IPS-18a (cell line): Measurements from ENCODE around the gene SIMC1.

Source experiments
- H3K27ac ChIP-seq: one replicate; pipeline ENCODE4 v1.5.1; 2013; ENCODE audit warnings: low read length
- H3K27me3 ChIP-seq: one replicate; pipeline ENCODE4 v1.6.1; 2013; ENCODE audit warnings: mild to moderate bottlenecking, low read length; ENCODE audit not compliant: control insufficient read depth, insufficient read depth
- H3K36me3 ChIP-seq: one replicate; pipeline ENCODE4 v1.6.1; 2013; ENCODE audit warnings: low read depth, low read length; ENCODE audit not compliant: control insufficient read depth
- H3K4me1 ChIP-seq: one replicate; pipeline ENCODE4 v1.6.1; 2013; ENCODE audit warnings: low read depth, low read length; ENCODE audit not compliant: control insufficient read depth
- H3K4me3 ChIP-seq: one replicate; pipeline ENCODE4 v1.5.1; 2013; ENCODE audit warnings: low read length
- H3K9ac ChIP-seq: one replicate; pipeline ENCODE4 v1.6.1; 2013; ENCODE audit warnings: mild to moderate bottlenecking, low read length, moderate library complexity
- H3K9me3 ChIP-seq: one replicate; pipeline ENCODE4 v1.6.1; 2013; ENCODE audit warnings: low read depth, low read length; ENCODE audit not compliant: control insufficient read depth

The SIMC1 gene

DNA sequence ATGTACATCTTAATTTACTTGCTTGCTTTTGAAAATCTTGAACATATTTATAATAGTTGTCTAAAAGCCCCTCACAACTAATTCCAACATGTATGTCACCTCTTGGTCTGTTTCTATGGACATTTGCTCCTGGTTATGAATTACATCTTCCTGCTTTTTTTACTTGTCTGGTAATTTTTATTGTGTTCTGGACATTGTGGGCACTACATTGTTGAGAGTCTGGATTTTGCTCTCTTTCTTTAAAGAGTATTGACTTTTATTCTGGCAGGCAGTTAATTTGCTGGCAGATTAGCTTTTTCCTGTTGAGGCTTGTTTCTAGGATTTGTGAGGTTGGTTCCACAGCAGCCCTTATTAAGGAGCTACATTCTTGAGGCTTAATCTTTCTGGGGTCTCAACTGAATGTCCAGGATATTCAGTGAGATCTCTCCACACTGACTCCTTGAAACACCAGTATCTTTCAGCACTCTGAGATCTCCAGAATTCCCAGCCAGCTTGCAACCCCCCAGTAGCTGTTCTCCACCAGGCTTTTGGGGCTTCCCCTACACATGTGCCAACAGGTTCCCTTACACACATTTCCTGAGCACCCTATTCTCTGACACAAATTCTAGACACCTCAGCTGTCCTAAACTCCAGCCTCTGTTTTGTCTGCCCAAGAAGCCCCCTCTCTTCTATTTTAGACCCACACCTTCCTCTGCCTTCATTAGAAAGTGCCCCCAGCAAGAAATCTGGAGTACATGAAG is 96.0 kb downstream of the SIMC1 start:
- Histone ChIP-seq H3K9ac (no peak overlapping the region), H3K27ac (no peak overlapping the region), H3K4me1 (no peaks in the 10 kb centered on the region), H3K36me3 (peaks cover 20% of the 10 kb centered on the region), H3K27me3 (no peaks in the 10 kb centered on the region), H3K4me3 (no peak overlapping the region), H3K9me3 (no peaks in the 10 kb centered on the region)

DNA sequence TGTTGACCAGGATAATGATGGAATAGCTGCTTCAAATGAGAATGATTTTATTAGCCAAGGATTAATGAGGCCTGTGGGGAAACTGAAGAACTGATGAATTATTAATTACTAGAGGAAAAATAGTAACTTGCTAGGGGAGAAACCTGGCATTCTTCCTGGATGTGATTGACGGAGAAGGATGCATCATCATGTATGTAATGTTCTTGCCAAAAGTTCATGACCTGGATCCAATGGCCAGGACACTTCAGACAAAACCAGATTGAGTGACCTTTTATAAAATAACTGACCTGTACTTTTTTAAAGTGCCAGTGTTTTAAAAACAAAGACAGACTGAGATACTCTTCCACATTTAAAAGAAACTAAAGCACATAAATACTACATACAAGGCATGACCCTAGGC is 99.7 kb downstream of the SIMC1 start:
- H3K27ac ChIP-seq, result no peak overlapping the region
- H3K27me3 ChIP-seq, result no peaks in the 10 kb centered on the region
- H3K36me3 ChIP-seq, result peaks cover 20% of the 10 kb centered on the region
- no peaks in the 10 kb centered on the region for H3K4me1 ChIP-seq
- no peaks in the 10 kb centered on the region for H3K9me3 ChIP-seq
- H3K4me3 ChIP-seq, result no peak overlapping the region
- H3K9ac ChIP-seq, result no peak overlapping the region

DNA sequence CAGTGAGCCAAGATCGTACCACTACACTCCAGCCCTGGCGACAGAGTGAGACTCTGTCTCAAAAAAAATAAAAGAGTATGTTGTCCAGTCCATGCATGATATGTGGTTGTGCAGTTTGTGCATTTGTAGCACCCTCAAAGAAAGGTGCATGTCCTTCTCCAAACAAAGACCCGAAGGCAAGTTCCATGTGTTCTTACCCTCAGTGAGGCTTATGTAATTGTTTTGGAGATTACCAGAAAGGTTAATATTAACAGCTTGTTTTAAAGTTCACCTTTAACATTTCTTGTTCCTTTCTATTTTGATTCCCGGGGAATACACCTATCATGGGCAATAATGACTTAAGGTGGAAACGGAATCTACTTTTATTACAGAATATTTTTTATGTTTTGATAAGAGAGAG is 101.1 kb downstream of the SIMC1 start:
- Histone ChIP-seq H3K4me1 (no peaks in the 10 kb centered on the region), H3K36me3 (peaks cover 20% of the 10 kb centered on the region), H3K4me3 (no peak overlapping the region), H3K27me3 (no peaks in the 10 kb centered on the region), H3K9me3 (no peaks in the 10 kb centered on the region), H3K9ac (no peak overlapping the region), H3K27ac (no peak overlapping the region)

DNA sequence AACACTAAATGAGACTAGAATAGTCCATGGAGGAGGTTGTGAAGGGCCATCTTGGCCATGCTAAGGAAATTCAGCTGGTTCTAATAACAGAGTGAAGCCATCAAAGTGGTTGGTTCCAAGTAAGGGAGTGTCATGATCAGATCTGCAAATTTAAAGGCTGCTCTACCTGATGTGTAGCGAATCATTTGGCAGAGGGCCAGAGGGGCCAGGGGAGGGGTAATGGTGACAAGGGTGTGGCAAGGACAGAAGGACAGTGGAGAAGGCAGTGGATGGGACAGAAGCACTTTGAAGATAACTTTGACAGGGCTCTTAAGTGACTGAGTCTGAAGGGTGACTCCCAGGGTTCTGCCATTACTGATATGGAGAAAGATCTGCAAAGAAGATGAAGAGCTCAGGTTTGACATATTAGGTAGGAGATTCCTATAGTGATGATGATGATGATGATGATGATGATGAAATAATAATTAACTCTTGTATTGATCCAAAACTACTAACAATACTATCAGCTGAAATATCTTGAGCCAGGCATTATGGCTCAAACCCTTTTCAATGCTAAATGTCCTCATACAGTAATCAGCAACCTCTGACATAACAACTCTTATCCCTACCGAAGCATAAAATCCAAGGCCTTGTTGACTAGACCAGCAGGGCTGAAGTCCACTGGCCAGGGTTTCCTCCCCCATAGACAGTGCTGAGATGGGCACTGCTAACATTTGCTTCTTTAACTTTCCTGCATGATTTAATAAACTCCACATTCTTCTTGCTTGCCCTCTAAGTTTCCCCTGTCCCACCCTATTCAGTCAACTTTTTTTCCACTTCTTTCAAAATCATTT is 103.3 kb downstream of the SIMC1 start:
- H3K27ac ChIP-seq, result no peak overlapping the region

DNA sequence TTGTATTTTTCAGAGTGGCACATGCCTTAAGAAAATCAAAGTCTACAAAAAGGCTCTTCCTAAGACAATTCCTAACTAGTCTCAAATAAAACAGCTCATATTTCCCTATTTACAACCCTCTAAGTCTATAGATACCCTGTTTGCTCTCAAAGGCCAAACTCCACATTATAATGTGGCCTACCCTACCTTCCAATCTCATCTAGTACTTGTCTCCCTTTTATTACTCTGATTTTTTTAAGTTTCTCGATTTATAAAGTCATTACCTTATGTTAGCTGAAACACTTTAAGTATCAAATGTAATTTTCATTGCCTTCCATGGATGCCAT is 103.9 kb downstream of the SIMC1 start:
- H3K27ac ChIP-seq, result no peak overlapping the region
- no peaks in the 10 kb centered on the region for H3K27me3 ChIP-seq
- peaks cover 36% of the 10 kb centered on the region for H3K36me3 ChIP-seq
- no peaks in the 10 kb centered on the region for H3K4me1 ChIP-seq
- H3K4me3 ChIP-seq, result no peak overlapping the region
- H3K9ac ChIP-seq, result no peak overlapping the region
- H3K9me3 ChIP-seq, result no peaks in the 10 kb centered on the region

More for the DNA sequence above, 103.3 kb downstream of the SIMC1 start:
- no peaks in the 10 kb centered on the region for H3K4me1 ChIP-seq
- no peaks in the 10 kb centered on the region for H3K9me3 ChIP-seq
- peaks cover 36% of the 10 kb centered on the region for H3K36me3 ChIP-seq
- H3K9ac ChIP-seq, result no peak overlapping the region
- H3K4me3 ChIP-seq, result no peak overlapping the region
- no peaks in the 10 kb centered on the region for H3K27me3 ChIP-seq

DNA sequence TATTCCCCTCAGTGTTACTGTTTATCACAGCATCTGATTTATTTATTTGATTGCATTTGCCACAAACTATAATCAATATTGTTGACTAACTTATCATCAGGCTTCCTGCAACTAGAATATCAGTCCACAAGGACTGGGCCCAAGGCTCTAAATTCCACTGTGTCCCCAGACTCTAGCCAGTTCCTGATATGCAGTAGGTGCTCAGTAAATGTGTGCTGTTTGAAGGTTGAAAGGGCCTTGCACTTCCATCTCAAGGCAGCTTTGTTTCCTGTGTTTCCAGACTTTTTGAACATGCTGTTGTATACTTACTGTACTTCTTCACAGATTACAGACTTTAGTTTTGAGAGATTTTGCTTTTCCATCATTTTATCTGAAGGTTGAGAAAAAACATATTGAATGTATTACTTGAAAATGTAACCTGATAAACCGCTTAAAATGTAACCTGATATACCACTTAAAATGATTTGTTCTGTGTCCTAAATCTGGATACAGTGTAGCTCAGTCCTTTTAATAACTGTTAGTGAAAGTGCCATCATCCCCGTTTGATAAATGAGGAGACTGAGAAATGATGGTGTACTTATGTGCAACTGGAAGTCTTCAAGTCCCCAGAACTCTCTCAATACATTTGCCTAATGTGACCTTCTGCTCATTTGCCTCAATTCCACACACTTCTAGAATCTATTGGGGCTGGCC is 104.7 kb downstream of the SIMC1 start:
- H3K27ac ChIP-seq, result no peak overlapping the region

DNA sequence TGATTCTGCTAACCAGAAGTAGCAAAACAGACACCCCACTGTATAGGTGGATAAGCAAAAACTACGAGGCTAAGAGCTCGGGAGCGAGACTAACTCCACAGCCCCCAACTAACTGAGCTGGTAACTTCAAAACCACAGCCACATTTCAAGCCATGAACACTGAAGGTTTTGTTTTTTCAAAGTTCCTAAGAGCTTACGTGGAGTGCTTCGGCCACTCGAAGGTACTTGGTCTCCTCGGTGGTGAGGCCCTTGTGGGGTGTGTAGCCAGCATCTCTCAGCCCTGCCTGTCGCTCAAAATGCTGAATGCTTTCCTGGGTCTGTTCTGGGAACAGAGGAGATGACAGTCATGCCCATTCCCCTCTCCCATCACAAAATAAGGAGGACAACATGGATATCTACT is 112.2 kb downstream of the SIMC1 start:
- Histone ChIP-seq H3K4me1 (no peaks in the 10 kb centered on the region), H3K27ac (no peak overlapping the region), H3K27me3 (no peaks in the 10 kb centered on the region), H3K9ac (no peak overlapping the region), H3K4me3 (no peak overlapping the region), H3K36me3 (peaks cover 91% of the 10 kb centered on the region), H3K9me3 (no peaks in the 10 kb centered on the region)

More for the DNA sequence above, 104.7 kb downstream of the SIMC1 start:
- Histone ChIP-seq H3K36me3 (peaks cover 39% of the 10 kb centered on the region), H3K9ac (no peak overlapping the region), H3K27me3 (no peaks in the 10 kb centered on the region), H3K4me3 (no peak overlapping the region), H3K4me1 (no peaks in the 10 kb centered on the region), H3K9me3 (no peaks in the 10 kb centered on the region)

DNA sequence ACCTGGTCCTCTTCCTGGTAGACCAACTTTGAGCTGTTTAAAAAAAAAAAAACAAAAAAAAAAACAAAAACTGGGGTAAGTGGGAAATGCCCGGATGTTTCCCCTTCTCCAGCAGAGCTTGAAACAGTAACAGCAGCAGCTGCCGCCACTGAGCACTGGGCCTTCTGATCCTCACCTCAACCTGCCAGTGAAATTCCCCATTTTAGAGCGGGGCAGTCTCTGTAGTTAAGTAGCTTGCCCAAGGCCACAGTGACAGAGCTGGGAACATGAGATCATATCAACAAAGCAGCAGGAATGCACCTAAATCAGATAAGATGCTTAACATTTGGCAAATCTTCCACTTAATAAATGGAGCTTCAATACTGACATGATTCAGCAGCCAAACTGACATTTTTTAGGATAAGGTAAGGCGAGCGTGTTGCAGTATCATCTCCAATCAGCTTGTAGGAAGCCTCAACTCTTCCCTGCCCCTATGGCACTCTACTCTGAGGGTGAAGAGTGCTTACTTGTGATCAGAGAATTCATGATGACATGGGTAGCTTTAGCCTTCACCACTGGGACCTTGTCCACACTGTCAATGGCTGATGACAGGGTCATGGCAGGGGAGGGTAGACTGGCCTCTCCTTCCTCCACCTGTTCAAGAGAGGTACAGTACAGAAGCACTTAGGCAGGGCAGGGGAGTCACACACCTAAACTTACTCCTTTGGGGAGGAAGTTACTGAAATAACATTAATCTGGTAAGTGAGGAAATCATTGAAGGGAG is 114.1 kb downstream of the SIMC1 start:
- H3K4me1 ChIP-seq, result no peaks in the 10 kb centered on the region
- no peaks in the 10 kb centered on the region for H3K9me3 ChIP-seq
- peaks cover 79% of the 10 kb centered on the region for H3K36me3 ChIP-seq
- H3K27me3 ChIP-seq, result no peaks in the 10 kb centered on the region
- no peak overlapping the region for H3K9ac ChIP-seq
- H3K4me3 ChIP-seq, result no peak overlapping the region
- no peak overlapping the region for H3K27ac ChIP-seq

DNA sequence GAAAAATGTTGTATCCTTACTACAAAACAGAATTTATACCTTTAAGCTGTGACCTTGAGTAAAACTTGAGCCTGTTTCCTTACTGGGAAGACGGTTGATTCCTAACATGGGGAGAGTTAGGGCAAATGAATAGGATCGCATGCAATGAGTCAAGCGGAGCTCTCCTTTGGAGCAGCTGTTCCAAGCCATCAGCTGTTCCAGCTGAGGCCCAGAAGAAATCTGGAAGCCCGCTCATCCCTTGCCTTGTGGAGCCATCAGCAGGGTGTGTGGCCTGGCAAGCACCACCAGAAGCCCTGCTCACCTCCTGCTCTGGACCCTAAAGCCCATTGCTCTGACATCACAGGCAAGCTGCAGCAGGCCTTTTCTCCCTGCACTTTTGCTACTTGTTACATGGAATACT is 115.3 kb downstream of the SIMC1 start:
- Histone ChIP-seq H3K27ac (no peak overlapping the region), H3K9me3 (no peaks in the 10 kb centered on the region), H3K36me3 (peaks cover 77% of the 10 kb centered on the region), H3K4me3 (no peak overlapping the region), H3K4me1 (no peaks in the 10 kb centered on the region), H3K9ac (no peak overlapping the region), H3K27me3 (no peaks in the 10 kb centered on the region)

DNA sequence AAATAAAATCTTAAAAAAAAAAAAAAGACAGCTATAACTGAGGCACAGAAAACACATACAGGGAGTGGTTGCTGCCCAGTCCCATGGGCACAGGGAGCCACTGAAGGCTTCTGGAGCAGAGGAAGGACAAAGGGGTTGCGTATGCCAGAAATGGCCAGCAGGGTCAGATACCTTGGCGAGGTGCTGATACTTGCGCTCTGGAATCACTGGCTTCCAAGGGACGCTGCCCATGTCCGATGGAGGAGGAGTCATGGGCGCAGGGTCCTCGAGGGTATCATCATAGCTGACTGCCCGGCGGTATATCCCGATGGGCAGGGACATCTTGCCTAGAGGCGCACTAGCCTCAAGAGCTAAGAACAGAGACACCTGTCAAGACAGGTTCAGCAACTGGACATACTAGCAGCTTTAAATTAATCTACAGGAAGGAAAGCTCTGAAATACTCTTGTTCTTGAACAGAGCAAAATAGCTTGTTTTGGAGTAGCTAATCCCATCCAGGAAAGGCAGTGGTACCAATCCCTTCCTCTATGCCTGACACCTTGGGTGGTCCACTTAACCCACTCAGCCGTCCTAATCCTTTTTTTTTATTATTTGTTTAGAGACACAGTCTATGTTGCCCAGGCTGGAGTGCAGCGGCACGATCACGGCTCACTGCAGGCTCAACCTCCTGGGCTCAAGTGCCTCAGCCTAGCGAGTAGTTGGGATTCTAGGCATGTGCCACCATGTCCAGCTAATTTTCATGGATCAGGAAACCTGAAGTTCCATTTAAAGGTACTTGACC is 117.4 kb downstream of the SIMC1 start:
- no peaks in the 10 kb centered on the region for H3K9me3 ChIP-seq
- no peak overlapping the region for H3K4me3 ChIP-seq
- no peak overlapping the region for H3K27ac ChIP-seq
- no peaks in the 10 kb centered on the region for H3K4me1 ChIP-seq
- no peaks in the 10 kb centered on the region for H3K27me3 ChIP-seq
- no peak overlapping the region for H3K9ac ChIP-seq
- peaks cover 65% of the 10 kb centered on the region for H3K36me3 ChIP-seq
